Measurements from ENCODE around the gene ISCU.

DNA sequence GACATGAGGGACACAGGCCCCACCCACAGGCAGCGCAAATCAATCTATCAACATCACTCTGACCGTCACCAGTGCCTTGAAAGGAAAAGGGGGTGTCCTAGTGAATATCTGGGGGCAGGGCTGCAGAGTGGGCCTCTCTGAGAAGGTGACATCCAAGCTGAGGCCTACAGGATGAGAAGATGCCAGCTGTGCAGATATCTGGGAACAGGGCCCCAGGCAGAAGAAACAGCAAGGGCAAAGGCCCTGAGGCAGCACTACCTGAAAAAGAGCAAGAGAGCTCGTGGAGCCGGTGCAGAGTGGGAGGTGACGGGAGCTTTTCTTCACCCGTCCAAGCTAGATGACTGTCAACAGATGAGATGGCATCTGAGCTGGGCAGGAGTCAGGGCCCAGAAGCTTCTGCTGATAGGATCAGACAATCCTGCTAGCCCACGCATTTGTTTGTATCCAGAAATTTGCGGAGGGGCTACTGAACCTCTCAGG, 48.0 kb downstream of the ISCU start:
- TF ChIP-seq, protein P1, sequence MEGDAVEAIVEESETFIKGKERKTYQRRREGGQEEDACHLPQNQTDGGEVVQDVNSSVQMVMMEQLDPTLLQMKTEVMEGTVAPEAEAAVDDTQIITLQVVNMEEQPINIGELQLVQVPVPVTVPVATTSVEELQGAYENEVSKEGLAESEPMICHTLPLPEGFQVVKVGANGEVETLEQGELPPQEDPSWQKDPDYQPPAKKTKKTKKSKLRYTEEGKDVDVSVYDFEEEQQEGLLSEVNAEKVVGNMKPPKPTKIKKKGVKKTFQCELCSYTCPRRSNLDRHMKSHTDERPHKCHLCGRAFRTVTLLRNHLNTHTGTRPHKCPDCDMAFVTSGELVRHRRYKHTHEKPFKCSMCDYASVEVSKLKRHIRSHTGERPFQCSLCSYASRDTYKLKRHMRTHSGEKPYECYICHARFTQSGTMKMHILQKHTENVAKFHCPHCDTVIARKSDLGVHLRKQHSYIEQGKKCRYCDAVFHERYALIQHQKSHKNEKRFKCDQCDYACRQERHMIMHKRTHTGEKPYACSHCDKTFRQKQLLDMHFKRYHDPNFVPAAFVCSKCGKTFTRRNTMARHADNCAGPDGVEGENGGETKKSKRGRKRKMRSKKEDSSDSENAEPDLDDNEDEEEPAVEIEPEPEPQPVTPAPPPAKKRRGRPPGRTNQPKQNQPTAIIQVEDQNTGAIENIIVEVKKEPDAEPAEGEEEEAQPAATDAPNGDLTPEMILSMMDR (conservative IDR thresholded peaks at IDR 0.05 in 1 of 2, IDR thresholded peaks at IDR 0.05 in 1 of 2; ENCODE audit: low read depth in 1 of 2, low read length in 2 of 2): no peak
- no peak for TF ChIP-seq EZH2 (IDR thresholded peaks at IDR 0.05; ENCODE audit: low read length, missing control alignments)

Measured in fibroblast of lung (primary cell).